HTR-8/SVneo (cell line): ENCODE data around the gene POLA2.
A peak's percentile ranks its signal among the peaks of the same experiment; 100 is the strongest.
"Not testable (repeated sequence)": the region's sequence is repeated elsewhere in the genome, so short reads cannot be mapped to it uniquely, and the experiment has no call there.

Experiments
- DNase-seq: peaks from one replicate; pipeline ENCODE4 v3.0.0; 2011; ENCODE audit warnings: low spot score, mixed read lengths; ENCODE audit not compliant: insufficient read length
- FAIRE-seq: peaks from 2 replicates; lab custom pipeline; 2011; peaks lifted over from hg19 to GRCh38; lab: Jason Lieb, UNC

Gene POLA2

DNA sequence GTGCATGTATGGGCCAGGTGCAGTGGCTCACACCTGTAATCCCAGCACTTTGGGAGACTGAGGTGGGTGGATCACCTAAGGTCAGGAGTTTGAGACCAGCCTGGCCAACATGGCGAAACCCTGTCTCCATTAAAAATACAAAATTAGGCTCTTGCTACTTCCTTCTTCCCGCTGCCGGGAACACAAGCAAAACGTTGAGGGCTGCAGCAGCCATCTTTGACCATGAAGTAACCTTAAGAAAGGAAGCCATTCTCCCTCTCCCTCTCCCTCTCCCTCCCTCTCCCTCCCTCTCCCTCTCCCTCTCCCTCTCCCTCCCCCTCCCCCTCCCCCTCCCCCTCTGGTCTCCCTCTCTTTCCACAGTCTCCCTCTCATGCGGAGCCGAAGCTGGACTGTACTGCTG, 23.5 kb upstream of the POLA2 start:
- not testable (repeated sequence) for FAIRE-seq, DNase-seq

DNA sequence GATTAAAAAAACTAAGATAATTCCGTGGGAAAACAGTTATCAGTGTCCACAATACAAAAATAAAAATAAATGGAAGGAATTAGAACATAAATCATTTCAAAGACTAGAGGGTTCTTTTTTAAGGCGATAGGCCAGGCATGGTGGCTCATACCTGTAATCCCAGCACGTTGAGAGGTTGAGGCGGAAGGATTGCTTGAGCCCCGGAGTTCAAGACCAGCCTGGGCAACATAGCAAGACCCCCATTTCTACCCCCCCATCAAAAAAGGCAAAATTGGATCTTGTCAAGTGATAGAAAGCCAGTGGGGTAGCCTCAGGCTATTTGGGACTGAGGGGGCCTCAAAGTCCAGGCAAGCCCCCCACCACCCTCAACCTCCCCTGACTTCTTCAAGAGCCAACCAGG, 20.6 kb upstream of the POLA2 start:
- DNase-seq (no peak), FAIRE-seq (no peak)

DNA sequence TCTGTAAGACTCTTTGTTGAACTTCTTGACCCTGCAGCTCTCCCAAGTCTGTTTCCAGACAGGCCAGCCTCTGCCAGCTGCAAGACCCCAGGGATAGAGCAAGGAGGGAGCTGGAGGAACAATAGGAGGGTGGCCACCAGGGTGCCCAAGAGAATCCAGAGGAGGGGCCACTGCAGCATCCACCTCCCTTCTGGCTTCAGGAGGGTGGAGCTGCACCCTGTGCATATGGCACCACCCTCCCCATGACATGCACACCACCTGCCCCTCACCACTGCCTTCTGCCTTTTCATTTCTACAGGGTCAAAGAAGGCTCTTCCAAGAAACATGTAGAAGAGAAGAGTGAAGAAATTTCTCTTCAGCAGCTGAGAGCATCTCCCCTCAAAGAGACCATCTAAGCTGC, 20.1 kb upstream of the POLA2 start:
- FAIRE-seq (no peak), DNase-seq (no peak)

DNA sequence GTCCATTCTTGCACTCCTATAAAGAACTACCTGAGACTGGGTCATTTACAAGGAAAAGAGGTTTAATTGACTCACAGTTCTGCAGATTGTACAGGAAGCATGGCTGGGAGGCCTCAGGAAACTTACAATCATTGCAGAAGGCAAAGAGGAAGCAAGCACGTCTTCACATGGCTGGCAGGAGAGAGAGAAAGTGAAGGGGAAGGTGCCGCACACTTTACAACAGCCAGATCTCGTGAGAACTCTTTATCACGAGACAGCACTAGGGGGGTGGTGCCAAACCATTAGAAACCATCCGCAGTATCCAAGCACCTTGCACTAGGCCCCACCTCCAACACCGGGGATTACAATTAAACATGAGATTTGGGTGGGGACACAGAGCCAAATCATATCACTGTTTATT, 19.4 kb upstream of the POLA2 start:
- DNase-seq (no peak), FAIRE-seq (no peak)

DNA sequence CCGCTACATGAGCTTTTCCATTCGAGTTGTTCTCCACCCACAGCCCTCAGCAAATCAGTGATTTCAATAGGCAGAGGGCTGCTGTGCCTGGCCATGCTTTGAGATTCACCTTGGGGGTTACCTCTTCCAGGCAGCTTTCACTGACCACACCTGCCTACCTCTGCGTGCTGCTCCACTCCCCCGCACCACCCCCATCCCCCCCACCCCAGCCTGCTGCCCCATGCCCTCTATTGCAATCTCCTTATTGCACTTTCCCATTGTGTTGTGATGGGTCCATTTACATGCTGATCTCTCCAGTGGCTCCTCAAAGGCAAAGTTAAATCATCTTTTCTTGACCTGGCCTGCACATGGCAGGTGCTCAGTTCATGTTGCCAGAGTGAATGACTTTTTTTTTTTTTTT, 18.0 kb upstream of the POLA2 start:
- no peak for FAIRE-seq
- DNase-seq, result no peak

DNA sequence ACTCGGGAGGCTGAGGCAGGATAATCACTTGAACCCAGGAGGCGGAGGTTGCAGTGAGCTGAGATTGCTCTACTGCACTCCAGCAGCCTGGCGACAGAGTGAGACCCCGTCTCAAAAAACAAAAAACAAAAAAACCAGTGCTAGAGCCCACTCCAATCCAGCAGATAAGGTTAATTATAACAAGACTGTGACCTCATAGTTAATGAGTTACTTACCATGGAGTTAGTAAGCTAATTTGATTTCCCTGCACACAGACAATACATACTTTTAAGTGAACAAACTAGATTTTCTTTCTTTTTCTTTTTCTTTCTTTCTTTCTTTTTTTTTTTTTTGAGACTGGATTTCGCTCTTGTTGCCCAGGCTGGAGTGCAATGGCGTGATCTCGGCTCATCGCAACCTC, 16.7 kb upstream of the POLA2 start:
- FAIRE-seq, DNase-seq: not testable (repeated sequence)

DNA sequence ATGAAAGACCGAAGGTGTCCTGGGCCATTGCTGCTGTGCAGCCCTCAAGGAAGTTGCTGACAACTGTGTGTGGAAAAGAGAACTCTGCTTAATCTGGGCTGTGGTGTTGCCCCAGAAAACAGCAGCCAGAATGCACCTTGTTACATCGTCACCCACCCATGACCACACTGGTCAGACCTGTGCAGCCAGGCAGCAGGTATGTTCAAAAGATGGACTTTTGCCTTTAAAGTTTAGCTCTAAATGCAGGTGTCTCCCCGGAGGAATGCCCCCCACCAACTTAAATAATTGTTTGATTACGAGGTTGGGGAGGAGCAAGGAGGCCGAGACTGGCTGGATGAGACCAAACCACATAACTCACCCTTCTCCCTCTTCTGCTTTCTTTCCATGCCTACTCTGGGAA, 15.3 kb upstream of the POLA2 start:
- no peak for FAIRE-seq
- no peak for DNase-seq

DNA sequence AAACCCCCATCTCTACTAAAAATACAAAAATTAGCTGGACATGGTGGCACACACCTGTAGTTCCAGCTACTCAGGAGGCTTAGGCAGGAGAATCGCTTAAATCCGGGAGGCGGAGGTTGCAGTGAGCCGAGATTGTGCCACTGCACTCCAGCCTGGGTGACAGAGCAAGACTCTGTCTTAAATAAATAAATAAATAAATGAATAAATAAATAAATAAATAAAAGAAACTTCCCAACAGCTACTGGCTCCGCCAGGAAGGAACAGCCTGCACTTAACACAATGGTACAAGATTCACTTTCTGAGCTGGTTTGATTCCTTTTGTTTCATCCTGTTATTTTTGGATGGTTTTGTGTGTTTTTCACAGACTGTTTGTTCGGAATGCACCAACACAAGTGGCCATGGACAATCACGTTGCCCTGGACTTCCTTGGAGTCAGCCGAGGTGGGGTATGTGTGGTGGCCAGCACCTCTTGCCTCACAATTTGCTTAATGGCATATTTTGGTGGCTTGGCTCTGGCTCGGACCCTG, 13.5 kb upstream of the POLA2 start:
- FAIRE-seq, result not testable (repeated sequence)

DNA sequence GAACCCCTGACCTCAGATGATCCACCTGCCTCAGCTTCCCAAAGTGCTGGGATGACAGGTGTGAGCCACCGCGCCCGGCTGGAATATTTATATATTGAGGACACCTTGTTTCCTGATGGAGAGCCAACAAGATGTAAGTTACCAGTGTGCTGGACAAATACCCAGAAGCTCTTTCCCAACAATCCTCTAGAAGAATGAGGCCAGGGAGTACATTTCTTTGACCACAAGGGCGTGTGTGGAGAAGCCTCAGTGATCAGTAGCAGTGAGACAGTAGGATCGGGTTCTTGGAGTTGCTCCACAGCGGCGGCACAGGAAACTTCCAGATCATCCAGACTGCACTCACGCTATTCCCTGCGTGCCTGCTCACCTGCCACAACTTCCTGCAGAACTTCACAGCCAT, 10.3 kb upstream of the POLA2 start:
- FAIRE-seq (no peak), DNase-seq (no peak)

More for the DNA sequence above, 13.5 kb upstream of the POLA2 start:
- DNase-seq, result not testable (repeated sequence)

DNA sequence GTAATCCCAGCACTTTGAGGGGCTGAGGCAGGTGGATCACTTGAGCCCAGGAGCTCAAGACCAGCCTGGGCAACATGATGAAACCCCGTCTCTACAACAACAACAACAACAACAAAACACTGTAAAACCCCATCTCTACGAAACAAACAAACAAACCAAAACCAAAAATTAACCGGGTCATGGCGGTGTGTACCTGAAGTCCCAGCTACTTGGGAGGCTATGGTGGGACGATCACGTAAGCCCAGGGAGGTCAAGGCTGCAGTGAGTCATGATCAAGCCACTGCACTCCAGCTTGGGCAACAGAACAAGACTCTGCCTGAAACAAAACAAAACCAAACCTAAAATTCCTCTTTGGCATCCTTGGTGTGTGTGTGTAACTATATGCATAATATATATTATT, 7.0 kb upstream of the POLA2 start:
- FAIRE-seq, result no peak
- DNase-seq, result no peak

DNA sequence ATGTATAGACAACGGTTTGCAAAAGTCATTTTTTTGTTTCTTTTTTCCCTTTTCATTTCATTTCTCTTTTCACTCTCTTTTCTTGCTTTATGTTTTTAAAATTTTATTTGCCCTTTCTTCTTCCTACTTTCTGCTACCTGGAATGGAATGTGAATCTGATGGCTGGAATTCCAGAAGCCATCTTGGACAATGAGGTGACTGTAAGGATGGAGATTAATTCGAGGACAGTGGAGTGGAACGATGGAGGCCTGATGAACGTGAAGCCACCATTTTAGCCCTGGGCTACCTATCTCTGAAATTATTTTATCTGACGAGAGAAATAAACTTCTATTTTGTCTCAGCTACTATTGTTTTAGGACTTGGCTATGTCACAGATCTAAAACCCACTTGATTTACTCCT, 2.8 kb upstream of the POLA2 start:
- DNase-seq, result no peak
- FAIRE-seq, result no peak

DNA sequence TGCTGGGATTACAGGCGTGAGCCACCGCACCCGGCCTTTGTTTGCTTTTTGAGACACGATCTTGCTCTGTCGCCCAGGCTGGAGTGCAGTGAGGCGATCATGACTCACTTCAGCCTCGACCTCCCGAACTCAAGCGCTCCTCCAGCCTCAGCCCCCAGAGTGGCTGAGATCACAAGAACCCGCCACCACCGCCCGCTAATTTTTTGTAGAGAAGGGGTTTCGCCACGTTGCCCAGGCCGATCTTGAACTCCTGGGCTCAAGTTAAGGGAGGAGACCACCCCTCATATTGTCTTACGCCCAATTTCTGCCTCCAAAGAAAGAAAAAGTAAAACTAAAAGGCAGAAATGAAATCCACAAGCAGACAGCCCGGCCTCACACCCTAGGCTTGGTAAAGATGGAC, 1.5 kb upstream of the POLA2 start:
- DNase-seq (no peak), FAIRE-seq (no peak)

DNA sequence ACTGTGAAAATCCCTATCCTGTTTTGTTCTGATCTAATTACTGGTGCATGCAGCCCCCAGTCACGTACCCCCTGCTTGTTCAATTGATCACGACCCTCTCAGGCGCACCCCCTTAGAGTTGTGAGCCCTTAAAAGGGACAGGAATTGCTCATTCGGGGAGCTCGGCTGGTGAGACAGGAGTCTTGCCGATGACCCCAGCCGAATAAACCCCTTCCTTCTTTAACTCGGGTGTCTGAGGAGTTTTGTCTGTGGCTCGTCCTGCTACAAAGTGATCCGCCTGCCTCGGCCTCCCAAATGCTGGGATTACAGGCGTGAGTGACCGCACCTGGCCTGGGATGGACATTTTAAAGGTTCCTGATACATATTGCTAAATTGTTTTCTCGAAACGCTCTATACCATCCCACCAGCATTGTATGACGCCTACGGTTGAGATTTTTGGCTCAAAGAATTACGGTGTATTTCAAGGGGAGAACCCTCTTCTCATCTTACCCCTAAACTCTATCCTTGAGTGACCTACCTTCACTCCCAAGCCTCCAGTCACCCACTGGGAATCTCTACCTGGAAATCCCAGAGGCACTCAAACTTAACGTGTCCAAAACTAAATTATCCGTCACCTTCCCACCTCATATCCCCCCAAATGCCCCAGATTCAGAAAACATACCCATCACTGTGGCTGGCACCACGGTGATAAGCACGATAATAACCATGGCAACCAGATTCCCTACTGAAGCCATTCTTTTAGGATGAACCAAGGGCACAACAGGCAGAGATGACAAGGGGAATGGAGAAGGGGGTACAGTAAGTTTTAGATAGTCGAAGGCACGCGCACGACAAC, 789 bp upstream of the POLA2 start:
- DNase-seq, result no peak
- no peak for FAIRE-seq

DNA sequence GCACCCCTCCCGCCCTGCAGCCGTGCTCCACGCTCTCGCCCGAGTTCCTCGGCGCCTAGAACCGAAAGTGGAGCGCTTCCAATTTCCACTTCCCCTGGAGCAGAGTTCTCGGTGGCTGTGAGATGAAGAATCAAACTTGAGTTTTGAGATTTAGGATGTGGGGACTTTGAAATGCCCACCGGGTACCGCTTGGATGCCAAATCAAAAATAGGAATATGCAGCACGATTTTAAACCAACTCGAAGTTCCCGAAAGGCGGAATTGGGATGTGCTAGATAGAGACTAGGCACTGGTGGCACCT, 569 bp downstream of the POLA2 start:
- DNase-seq (peak; percentile 33), FAIRE-seq (no peak)

DNA sequence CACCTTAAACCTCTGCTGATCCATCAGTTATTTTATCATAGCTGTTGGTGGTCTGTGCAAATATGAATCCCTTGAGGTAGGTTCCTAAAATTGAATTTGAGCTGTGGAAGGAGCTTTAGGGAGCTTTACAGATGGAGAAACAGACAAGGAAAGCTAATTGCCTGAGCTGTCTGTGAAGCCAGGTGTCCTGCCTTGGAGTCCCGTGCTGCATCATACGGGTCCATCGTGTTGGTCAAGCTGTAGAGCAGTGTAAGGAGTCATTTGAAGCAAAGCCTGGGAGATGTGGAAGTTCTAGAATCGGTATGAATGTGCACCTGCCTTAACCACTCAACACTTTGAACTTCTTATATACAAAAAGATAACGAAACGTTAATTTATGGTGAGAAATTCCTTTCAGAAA, 1.0 kb downstream of the POLA2 start:
- FAIRE-seq (no peak), DNase-seq (no peak)

DNA sequence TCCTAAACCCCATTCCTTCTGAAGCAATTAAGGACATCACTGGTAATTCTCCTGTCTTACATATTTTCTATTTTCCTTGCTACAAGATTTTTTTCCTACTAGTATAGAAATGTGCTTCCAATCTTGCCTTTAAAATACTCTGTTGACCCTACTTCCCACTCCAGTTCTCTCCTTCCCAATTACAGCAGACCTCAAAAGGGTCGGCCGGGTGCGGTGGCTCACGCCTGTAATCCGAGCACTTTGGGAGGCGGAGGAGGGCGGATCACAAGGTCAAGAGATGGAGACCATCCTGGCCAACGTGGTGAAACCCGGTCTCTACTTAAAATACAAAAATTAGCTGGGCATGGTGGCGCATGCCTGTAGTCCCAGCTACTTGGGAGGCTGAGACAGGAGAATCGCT, 3.0 kb downstream of the POLA2 start:
- not testable (repeated sequence) for FAIRE-seq, DNase-seq

DNA sequence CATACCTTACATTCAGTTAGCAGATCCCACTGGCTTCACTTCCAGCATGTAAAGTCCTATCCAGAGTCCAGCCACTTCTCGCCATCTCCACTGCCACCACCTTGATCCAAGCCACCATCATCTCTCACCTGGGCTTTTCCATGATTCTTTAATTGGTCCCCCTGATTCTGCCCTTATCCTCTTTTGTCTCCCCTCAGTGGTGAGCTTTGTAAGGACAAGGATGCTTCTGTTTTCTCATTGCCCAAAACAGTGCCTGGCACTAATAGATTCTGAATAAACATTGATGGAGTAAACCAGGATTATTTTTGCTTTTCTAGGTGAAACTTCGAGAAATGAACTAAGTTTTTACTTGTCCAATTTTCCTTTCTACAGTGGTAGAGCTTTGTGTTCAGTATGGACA, 4.4 kb downstream of the POLA2 start:
- DNase-seq (no peak), FAIRE-seq (no peak)

DNA sequence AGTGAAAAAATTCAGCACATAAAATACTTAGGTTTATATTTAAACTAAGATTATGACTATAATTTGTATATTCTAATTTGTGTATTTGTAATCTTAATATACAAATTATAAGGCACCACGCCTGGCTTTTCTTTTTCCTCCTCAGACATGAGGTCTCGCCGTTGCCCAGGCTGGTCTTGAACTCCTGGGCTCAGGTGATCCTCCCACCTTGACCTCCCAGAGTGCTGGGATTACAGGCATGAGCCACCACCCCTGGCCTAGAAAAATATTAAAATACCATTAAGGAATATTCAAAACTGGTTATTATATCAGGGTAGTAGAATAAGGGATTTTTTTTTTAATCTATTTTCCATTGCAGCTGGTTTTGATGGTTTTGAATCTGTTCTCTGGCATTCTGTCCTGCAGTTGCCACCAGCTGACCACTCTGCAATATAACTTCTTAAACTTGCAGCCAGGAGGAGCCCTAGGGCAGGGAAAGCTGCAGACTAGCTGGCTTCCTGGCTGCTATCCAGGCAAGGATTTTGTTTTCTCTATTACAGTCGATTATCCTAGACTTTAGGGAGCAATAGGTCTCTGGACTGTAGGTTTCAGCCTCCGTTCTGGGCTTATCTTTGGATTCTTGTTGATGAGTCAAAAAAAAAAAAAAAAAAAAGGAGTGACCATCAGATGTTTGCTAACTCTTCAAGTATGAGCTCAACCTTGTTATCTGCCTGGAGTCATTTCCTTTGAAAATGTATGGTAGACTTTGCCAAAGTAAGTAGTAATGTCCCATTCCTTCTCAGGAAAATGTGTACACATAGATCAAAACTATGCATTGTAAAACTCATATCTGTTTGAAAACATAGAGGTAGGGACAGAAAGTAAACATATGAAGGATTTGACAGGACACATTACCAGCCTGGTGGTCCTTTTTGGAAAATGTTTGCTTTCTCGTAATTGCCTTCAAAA, 13.2 kb downstream of the POLA2 start:
- FAIRE-seq (peak; percentile 38), DNase-seq (peak; percentile 76)

DNA sequence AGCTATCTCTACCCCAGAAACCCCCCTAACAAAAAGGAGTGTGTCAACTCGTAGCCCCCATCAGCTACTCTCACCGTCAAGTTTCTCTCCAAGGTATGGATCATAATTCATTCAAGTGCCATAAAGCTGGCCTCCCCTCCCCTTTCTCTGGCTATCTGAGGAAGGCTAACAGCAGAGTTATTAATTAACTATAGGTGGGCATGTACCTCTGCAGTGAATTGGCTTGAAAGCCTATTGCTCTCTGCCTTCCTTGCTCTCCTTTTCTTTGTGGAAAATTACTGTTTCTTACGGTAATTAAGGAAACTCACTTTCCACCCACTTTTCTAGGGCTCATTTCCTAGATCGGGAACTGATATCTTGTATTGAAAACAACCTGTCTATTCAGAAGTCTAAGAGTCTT, 14.1 kb downstream of the POLA2 start:
- DNase-seq (no peak), FAIRE-seq (no peak)

DNA sequence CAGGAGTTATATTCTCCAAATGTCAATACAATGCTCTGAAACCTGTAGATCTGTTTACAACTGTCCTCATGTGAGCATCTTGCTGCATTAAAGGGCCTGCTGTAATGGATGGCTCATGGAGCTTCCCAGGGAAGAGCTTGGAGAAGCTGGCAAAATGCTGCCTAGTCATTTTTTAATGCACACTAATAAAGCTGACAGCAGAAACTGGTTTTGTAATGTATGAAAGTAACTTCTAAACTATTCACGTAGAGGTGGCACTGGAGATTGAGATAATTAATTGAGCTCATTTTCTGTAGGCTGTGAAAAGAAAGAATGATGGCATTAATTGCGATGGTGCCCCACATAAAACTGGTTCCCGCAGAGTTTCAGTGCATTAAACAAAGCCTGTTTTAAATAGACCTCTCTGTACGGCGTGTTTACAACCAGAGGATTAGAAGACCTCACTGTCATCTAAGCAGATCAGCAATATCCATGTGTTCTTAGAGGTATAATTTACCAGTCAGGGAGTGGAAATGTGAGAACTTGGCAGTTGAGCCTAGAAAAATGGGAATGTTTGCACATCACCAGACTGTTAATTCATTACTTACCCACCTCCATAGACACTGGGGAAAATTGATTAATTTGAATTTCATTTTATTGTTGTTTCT, 16.0 kb downstream of the POLA2 start:
- FAIRE-seq (no peak), DNase-seq (no peak)

DNA sequence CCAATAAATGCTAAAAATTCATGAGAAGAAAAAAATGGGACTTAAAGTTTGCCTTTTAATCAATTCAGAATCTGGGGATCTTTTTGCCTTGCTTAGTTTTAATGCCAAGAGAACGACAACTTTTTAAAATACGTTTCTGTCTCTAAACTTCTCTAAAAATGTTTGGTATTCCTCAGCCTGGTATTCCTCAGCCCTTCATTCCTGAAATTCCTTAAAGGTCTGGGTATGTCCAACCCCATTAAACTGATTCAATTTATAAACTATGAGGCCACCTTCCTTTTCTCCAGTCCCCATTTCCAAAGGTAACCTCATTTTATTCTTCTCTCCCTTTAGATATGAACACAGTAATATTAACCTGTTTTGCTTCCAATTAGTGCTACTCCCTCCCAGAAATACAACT, 16.6 kb downstream of the POLA2 start:
- FAIRE-seq (no peak), DNase-seq (no peak)
